B cell (primary cell): ENCODE measurements around the gene PPP1R13B. TPM values are rescaled to one million over a fixed set of nuclear protein-coding genes. Genes with fewer than 3 reads are reported as not detected.

Experiments
- ATAC-seq: fragments of 200-7000 bp; cut with Tn5 transposase; one replicate; pipeline ENCODE4 v1.10.0; 2021; ENCODE audit warnings: low read depth, mild to moderate bottlenecking, moderate number of reproducible peaks, moderate library complexity
- CTCF ChIA-PET: fragments of 350-600 bp; sonication (Branson Sonifier 250); formaldehyde crosslinking; loops from one replicate; lab custom pipeline; 2021; ENCODE audit warnings: antibody characterized with exemption, inconsistent platforms; lab: Charles Lee
- POLR2A ChIA-PET: fragments of 350-600 bp; sonication (Branson Sonifier 250); formaldehyde crosslinking; loops from one replicate; lab custom pipeline; 2021; ENCODE audit warnings: antibody characterized with exemption; lab: Charles Lee
- DNase-seq: peaks from one replicate; pipeline ENCODE4 v3.0.0; 2013
- H2AFZ ChIP-seq: 2 replicates; pipeline ENCODE4 v1.6.1; 2012; ENCODE audit warnings: mild to moderate bottlenecking, low read depth, low read length; ENCODE audit not compliant: insufficient read depth, poor library complexity, severe bottlenecking
- H3K27ac ChIP-seq, 2 donors: 1 replicate in 1 of 2; 2 replicates in 1 of 2; pipeline ENCODE4 v1.5.1; 2012 to 2013; ENCODE audit warnings: low read length in 2 of 2, mild to moderate bottlenecking in 2 of 2, moderate library complexity in 1 of 2
- H3K27me3 ChIP-seq, 4 experiments: fragments of 200-600 bp in 1 of 4; sonication (generic) in 1 of 4; replicated peaks in 1 of 4; 1 replicate in 2 of 4; 2 replicates in 2 of 4; pipeline versions ENCODE4 v1.6.1 to v1.7.0; 2013 to 2016; ENCODE audit warnings: low read length in 3 of 4, mild to moderate bottlenecking in 2 of 4, mixed read lengths in 1 of 4, moderate library complexity in 1 of 4; ENCODE audit not compliant: insufficient read depth in 4 of 4, control insufficient read depth in 3 of 4; ENCODE audit errors: control extremely low read depth in 1 of 4
- H3K36me3 ChIP-seq, 2 experiments: replicated peaks in 1 of 2; 1 replicate in 1 of 2; 2 replicates in 1 of 2; pipeline versions ENCODE4 v1.6.1 to v1.7.1; 2013; ENCODE audit warnings: low read length in 1 of 2; ENCODE audit not compliant: insufficient read depth in 2 of 2, control insufficient read depth in 1 of 2; ENCODE audit errors: control extremely low read depth in 1 of 2, extremely low read depth in 1 of 2
- H3K4me1 ChIP-seq, 2 donors: fragments of 200-600 bp in 1 of 2; sonication (generic) in 1 of 2; 1 replicate in 1 of 2; 2 replicates in 1 of 2; pipeline versions ENCODE4 v1.5.1 to v1.6.1; 2013 to 2017; ENCODE audit warnings: low read length in 2 of 2; ENCODE audit not compliant: control insufficient read depth in 2 of 2, insufficient read depth in 2 of 2
- H3K4me2 ChIP-seq: replicated peaks from 2 replicates; pipeline ENCODE3; 2012; ENCODE audit warnings: mild to moderate bottlenecking, low read depth, low read length; ENCODE audit not compliant: poor library complexity, severe bottlenecking
- H3K4me3 ChIP-seq, 5 experiments: fragments of 200-600 bp in 1 of 5; sonication (generic) in 1 of 5; 1 replicate in 3 of 5; 2 replicates in 2 of 5; pipeline versions ENCODE4 v1.5.1 to v1.7.0; 2011 to 2016; ENCODE audit warnings: low read length in 4 of 5, mild to moderate bottlenecking in 4 of 5, low read depth in 2 of 5, control low read depth in 1 of 5, moderate library complexity in 1 of 5; ENCODE audit not compliant: insufficient read depth in 1 of 5; ENCODE audit errors: control extremely low read depth in 1 of 5, extremely low read depth in 1 of 5
- H3K79me2 ChIP-seq: fragments of 200-600 bp; sonication (generic); one replicate; pipeline ENCODE4 v1.6.0; 2016; ENCODE audit warnings: low read length; ENCODE audit not compliant: control insufficient read depth, insufficient read depth
- H3K9ac ChIP-seq: fragments of 200-600 bp; sonication (generic); 2 replicates; pipeline ENCODE4 v1.6.1; 2017; ENCODE audit warnings: mild to moderate bottlenecking, low read length, moderate library complexity
- H3K9me3 ChIP-seq, 3 donors: one replicate each; pipeline versions ENCODE4 v1.6.1 to v1.7.1; 2013; ENCODE audit warnings: low read length in 2 of 3; ENCODE audit not compliant: control insufficient read depth in 2 of 3, insufficient read depth in 1 of 3; ENCODE audit errors: control extremely low read depth in 1 of 3
- H4K20me1 ChIP-seq: 2 replicates; pipeline ENCODE4 v1.6.0; 2012; ENCODE audit warnings: mild to moderate bottlenecking, low read length; ENCODE audit not compliant: insufficient read depth, control insufficient read depth, poor library complexity, severe bottlenecking
- H3K27ac Mint-ChIP-seq: one replicate; pipeline ENCODE4 v1.8.0; 2021; ENCODE audit warnings: mixed read lengths
- H3K27me3 Mint-ChIP-seq: one replicate; pipeline ENCODE4 v1.8.0; 2021; ENCODE audit warnings: mixed read lengths
- H3K4me1 Mint-ChIP-seq: one replicate; pipeline ENCODE4 v1.8.0; 2021; ENCODE audit warnings: mixed read lengths
- H3K4me3 Mint-ChIP-seq: one replicate; pipeline ENCODE4 v1.8.0; 2021; ENCODE audit warnings: mixed read lengths
- H3K9me3 Mint-ChIP-seq: one replicate; pipeline ENCODE4 v1.8.0; 2022; ENCODE audit warnings: mixed read lengths; ENCODE audit not compliant: insufficient read depth
- EZH2 ChIP-seq: IDR thresholded peaks from 2 replicates; pipeline ENCODE4 v1.6.1; 2012; ENCODE audit warnings: borderline replicate concordance, low read depth, mild to moderate bottlenecking, moderate library complexity, low read length; ENCODE audit not compliant: insufficient read depth, poor library complexity, severe bottlenecking
- WGBS: methylation state at CpG from one replicate; pipeline ENCODE4 v1.1.5; 2013; ENCODE audit warnings: missing lambda C conversion rate; ENCODE audit not compliant: insufficient coverage; 5-methylcytosine and 5-hydroxymethylcytosine counted together
- intact Hi-C: fragments of 100-400 bp; cut with micrococcal nuclease; formaldehyde crosslinking; loops from one replicate; pipeline ENCODE4 v1.10.0; 2022
- polyA plus RNA-seq: library from polyadenylated mRNA; depleted of rRNA; stranded (reverse); fragments of >200 nt; gene quantifications from 2 replicates; pipeline ENCODE4 v1.2.3, GENCODE V29; 2012
- total RNA-seq, 2 donors: library from RNA; stranded (reverse); fragments of 120-200 nt in 1 of 2; gene quantifications; 1 replicate in 1 of 2; 2 replicates in 1 of 2; pipeline versions ENCODE4 v1.2.3 to v1.2.4, GENCODE V29; 2013 to 2022
- TF ChIP-seq, protein P1 (sequence below): fragments of 200-600 bp; IDR thresholded peaks from one replicate; pipeline ENCODE4 v1.8.0; 2022; ENCODE audit warnings: antibody characterized with exemption, mild to moderate bottlenecking

PPP1R13B gene
- total and polyA plus RNA-seq, 2 donors (not counting 1 experiment from before 2014, with no cell fraction given): 10.1 to 27.7 TPM

DNA sequence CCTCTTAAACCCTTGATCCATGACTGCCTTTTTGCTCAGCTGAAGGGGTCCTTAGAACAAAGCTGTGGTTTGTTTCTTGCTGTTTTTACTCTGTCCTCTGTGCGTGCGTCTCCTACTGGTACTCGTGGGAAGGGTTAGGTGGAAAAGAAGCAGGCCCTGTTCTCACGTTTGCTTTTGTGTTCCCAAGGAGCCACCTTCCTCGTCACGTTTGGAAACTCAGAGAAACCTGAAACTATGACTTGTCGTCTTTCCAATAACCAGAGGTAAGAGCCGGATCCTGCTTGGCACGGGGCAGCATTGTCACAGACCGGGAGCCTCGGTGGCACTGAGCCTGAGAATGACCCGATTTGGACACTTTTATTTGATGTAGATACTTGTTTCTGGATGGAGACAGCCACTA is 118.7 kb downstream of the PPP1R13B start:
- Histone ChIP-seq H2AFZ (no peak overlapping the region), H3K79me2 (peaks cover 2% of the 10 kb centered on the region), H3K27ac (no peak overlapping the region), H3K4me2 (no peak overlapping the region), H3K4me3 (no peak overlapping the region), H3K4me1 (no peaks in the 10 kb centered on the region), H3K9ac (no peak overlapping the region), H3K36me3 (peaks cover 0 to 12% of the 10 kb centered on the region in 2 experiments), H4K20me1 (no peaks in the 10 kb centered on the region), H3K9me3 (no peaks in the 10 kb centered on the region), H3K27me3 (no peaks in the 10 kb centered on the region)
- ATAC-seq (no peak), DNase-seq (no peak)
- H3K27ac Mint-ChIP-seq: no peak overlapping the region
- H3K4me1 Mint-ChIP-seq: no peaks in the 10 kb centered on the region
- CTCF ChIA-PET: no interaction called here
- no peak for TF ChIP-seq EZH2
- TF ChIP-seq, protein P1, sequence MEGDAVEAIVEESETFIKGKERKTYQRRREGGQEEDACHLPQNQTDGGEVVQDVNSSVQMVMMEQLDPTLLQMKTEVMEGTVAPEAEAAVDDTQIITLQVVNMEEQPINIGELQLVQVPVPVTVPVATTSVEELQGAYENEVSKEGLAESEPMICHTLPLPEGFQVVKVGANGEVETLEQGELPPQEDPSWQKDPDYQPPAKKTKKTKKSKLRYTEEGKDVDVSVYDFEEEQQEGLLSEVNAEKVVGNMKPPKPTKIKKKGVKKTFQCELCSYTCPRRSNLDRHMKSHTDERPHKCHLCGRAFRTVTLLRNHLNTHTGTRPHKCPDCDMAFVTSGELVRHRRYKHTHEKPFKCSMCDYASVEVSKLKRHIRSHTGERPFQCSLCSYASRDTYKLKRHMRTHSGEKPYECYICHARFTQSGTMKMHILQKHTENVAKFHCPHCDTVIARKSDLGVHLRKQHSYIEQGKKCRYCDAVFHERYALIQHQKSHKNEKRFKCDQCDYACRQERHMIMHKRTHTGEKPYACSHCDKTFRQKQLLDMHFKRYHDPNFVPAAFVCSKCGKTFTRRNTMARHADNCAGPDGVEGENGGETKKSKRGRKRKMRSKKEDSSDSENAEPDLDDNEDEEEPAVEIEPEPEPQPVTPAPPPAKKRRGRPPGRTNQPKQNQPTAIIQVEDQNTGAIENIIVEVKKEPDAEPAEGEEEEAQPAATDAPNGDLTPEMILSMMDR: no peak
- no peak overlapping the region for H3K4me3 Mint-ChIP-seq
- POLR2A ChIA-PET: no interaction called here
- 98% methylated on average over 12 of the region's 12 CpGs for WGBS
- no peaks in the 10 kb centered on the region for H3K27me3 Mint-ChIP-seq
- intact Hi-C loops: no loop called here
- H3K9me3 Mint-ChIP-seq: no peaks in the 10 kb centered on the region

DNA sequence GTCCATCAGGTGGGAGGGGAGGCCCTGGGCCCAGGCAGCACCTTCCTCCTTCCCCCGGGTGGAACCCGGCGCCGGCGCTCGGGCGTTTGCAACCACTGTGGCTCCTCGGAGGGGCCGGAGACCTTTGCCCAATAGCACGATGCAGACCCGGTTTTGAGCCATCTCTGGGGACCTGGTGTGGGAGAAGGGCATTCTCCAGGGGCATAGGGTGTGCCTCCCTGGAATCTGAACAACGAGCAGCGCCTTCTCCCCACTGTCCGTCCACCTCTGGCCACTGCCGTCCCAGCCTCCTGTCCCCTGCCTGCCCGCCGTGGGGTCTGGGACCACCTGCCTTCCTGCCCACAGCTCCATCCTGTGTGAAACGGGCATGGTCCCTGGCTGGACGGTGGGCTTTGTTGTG is 119.2 kb downstream of the PPP1R13B start:
- H3K9me3 Mint-ChIP-seq: no peaks in the 10 kb centered on the region
- no peak overlapping the region for H2AFZ ChIP-seq
- ChIA-PET CTCF (no interaction called here), POLR2A (no interaction called here)
- H3K4me2 ChIP-seq: no peak overlapping the region
- H4K20me1 ChIP-seq: no peaks in the 10 kb centered on the region
- H3K4me1 Mint-ChIP-seq: no peaks in the 10 kb centered on the region
- H3K27me3 Mint-ChIP-seq: no peaks in the 10 kb centered on the region
- H3K27me3 ChIP-seq: no peaks in the 10 kb centered on the region
- H3K27ac ChIP-seq: no peak overlapping the region
- no peak for ATAC-seq
- TF ChIP-seq, protein P1: no peak
- TF ChIP-seq EZH2: no peak
- no peak overlapping the region for H3K4me3 ChIP-seq
- intact Hi-C loops: no loop called here
- H3K9me3 ChIP-seq: no peaks in the 10 kb centered on the region
- no peak overlapping the region for H3K9ac ChIP-seq
- H3K27ac Mint-ChIP-seq: no peak overlapping the region
- 96% methylated on average over 18 of the region's 19 CpGs for WGBS
- H3K4me3 Mint-ChIP-seq: no peak overlapping the region
- peaks cover 4% of the 10 kb centered on the region for H3K79me2 ChIP-seq
- H3K4me1 ChIP-seq: no peaks in the 10 kb centered on the region
- DNase-seq: no peak
- peaks cover 0 to 8% of the 10 kb centered on the region in 2 experiments for H3K36me3 ChIP-seq
